ENCODE results near the gene UBE2O. TPM values are rescaled to one million over a fixed set of nuclear protein-coding genes. Genes with fewer than 3 reads are reported as not detected.

The UBE2O gene
- total RNA-seq: 31.1 TPM
- long read RNA-seq, full-length matches to known transcripts: 6 of 46 reads
- long read RNA-seq, partial matches to known transcripts: 23 of 46 reads
- long read RNA-seq, other reads (novel, unspliced or antisense): 17 of 46 reads

GRCh38 chr17:76452660-76453430 is at the start of gene UBE2O:
UBE2O (minus strand) TSS chr17:76453152; CDS start chr17:76453141, 11 bp downstream.
- peak; percentile 97 for DNase-seq (ENCODE audit: low spot score)
- intact Hi-C loops (cut with DNase I): loop anchor here (2.0 kb wide), 2 partner anchors 38 to 46 kb away; no protein-coding TSS in a partner anchor

GRCh38 chr17:76501827-76502307 is 48.9 kb upstream of the UBE2O start:
- no peak for DNase-seq (ENCODE audit: low spot score)
- intact Hi-C loops (cut with DNase I): no loop called here

GRCh38 chr17:76501018-76501826 is 48.3 kb upstream of the UBE2O start, which contains the start of gene RHBDF2:
RHBDF2 (minus strand) TSS chr17:76501423; CDS start chr17:76481524, 19,899 bp downstream.
- peak; percentile 98 for DNase-seq (ENCODE audit: low spot score)
- intact Hi-C loops (cut with DNase I): no loop called here

DNA sequence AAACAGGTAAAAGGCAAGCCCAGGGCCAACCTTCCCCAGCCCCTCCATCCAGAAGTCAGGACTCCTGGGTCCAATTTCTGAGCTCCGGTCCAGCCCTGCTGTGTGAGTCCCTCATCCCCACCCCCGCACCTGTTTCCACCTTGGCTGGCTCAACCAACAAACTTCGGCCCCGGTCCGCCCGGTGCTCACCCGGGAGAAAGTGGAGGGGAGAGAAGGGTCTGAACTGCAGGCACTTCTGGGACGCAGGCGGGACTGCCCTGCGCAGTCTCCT is 47.7 kb upstream of the UBE2O start:
- intact Hi-C loops (cut with DNase I): no loop called here
- DNase-seq (ENCODE audit: low spot score): no peak

DNA sequence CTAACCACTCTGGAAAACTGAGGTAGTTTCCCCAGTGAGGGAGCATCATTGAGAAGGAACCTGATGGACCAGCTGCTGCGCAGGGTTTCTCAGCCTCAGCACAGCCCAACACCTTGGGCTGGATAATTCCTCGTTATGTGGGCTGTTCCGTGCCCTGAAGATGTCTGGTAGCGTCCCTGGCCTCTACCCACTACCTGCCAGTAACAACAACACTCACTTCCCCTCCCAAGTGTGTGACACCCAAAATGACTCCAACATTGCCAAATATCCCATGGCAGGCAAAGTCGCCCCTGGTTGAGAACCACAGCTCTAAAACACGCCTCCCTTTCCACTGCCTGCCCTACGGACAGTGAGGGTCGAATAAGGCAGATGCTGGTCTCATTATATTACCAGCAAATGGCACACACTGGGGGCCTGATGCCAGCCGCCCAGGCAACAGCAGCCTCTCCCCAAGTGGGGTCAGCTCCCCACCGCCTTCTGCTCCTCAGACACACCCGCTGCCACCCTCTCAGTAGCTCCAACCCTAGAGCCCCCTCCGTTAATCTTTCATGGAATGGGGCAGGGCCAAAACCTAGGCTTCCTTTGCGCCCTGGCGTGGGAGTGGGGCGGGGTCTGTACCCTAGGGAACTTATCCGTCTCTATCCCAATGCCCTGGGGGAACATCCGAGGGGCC is 47.3 kb upstream of the UBE2O start:
- intact Hi-C loops (cut with DNase I): no loop called here

GRCh38 chr17:76499267-76499667 is 46.3 kb upstream of the UBE2O start:
- no peak for DNase-seq (ENCODE audit: low spot score)
- intact Hi-C loops (cut with DNase I): loop anchor here (5.0 kb wide), 1 partner anchor 92 kb away; no protein-coding TSS in a partner anchor

More for the DNA sequence above, 47.3 kb upstream of the UBE2O start:
- DNase-seq (ENCODE audit: low spot score): no peak

- DNase-seq (ENCODE audit: low spot score): no peak
- intact Hi-C loops (cut with DNase I): loop anchor here (5.0 kb wide), 1 partner anchor 92 kb away; no protein-coding TSS in a partner anchor
These were observed 45.9 kb upstream of the UBE2O start for GRCh38 chr17:76498876-76499251.

DNA sequence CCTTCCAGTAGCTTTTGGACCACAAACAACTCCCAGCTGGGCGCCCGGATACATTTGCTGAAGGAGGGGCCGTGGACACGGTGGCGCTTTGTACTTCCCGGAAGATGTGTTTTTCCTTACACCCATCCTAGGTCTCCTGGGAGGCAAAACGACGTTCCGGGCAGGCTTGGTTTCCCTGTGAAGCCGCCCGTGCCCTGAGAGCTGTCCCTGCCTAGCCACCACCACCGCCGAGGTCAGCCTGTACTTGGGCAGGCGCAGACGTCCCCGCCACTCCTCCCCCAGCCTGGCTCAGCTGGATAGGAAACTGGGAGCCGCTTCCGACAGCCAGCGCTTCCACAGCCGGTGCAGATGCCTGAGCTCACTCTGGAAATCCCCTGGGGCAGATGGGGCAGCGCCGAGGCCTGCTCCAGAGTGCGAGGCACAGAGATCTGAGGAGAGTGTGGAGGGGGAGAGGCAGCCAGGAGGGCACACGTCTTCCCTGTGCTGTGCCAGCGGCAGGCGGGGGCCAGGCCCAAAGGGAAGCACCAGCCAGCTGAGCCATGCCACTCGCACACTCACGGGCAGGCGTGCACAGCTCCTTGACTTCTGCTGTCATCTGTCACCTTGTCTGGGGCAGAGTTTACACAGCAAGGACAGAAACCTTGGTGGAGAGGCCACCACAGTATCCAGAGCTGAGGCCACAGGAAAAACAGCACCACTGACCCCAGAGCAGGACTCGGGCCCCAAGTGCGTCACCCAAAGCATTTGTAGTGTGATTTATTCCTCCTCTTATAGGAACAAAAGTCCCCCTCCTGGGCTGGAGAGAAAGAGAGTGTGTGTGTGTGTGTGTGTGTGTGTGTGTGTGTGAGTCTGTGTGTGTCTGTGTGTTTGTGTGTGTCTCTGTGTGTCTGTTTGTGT is 45.3 kb upstream of the UBE2O start:
- intact Hi-C loops (cut with DNase I): loop anchor here (5.0 kb wide), 1 partner anchor 91 kb away; no protein-coding TSS in a partner anchor
- DNase-seq (ENCODE audit: low spot score): peak; percentile 90

DNA sequence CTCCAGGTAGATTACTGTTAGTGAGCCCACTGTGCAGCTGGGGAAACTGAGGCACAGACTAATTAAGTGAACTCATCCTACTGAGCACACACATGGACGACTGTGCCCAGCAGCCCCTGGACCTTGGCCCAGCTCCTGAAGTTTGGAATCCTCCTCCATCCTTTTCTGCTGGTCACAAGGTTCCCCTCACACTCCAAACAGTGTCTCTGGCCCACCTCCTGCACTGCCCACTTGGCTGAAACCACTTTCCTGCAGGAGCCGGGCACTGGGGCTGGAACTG is 44.7 kb upstream of the UBE2O start:
- intact Hi-C loops (cut with DNase I): loop anchor here (5.0 kb wide), 1 partner anchor 90 kb away; no protein-coding TSS in a partner anchor
- no peak for DNase-seq (ENCODE audit: low spot score)

DNA sequence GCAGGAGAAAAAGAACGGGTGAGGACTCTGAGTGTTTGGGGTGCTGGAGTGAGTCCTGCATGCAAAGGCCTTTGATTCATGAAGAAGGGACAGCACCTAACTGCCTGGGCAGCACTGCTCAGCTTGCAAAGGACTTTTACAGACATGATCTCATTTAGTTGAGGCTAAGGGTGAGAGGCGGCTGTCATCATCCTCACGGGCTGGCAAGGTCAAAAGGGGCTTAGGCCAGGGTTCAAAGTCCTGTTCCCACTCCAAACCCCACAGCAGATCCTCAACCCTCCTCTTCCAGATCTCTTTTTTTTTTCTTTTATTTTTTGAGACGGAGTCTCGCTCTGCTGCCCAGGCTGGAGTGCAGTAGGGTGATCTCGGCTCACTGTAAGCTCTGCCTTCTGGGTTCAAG is 43.5 kb upstream of the UBE2O start:
- intact Hi-C loops (cut with DNase I): loop anchor here (5.0 kb wide), 1 partner anchor 89 kb away; no protein-coding TSS in a partner anchor
- DNase-seq (ENCODE audit: low spot score): no peak

- intact Hi-C loops (cut with DNase I): loop anchor here (5.0 kb wide), 1 partner anchor 89 kb away; no protein-coding TSS in a partner anchor
- no peak for DNase-seq (ENCODE audit: low spot score)
These were observed 42.9 kb upstream of the UBE2O start for GRCh38 chr17:76495663-76496400.

- DNase-seq (ENCODE audit: low spot score): no peak
- intact Hi-C loops (cut with DNase I): no loop called here
These were observed 40.7 kb upstream of the UBE2O start for GRCh38 chr17:76493505-76494167.

GRCh38 chr17:76492989-76493501 is 40.1 kb upstream of the UBE2O start:
- DNase-seq (ENCODE audit: low spot score): peak; percentile 93
- intact Hi-C loops (cut with DNase I): no loop called here

DNA sequence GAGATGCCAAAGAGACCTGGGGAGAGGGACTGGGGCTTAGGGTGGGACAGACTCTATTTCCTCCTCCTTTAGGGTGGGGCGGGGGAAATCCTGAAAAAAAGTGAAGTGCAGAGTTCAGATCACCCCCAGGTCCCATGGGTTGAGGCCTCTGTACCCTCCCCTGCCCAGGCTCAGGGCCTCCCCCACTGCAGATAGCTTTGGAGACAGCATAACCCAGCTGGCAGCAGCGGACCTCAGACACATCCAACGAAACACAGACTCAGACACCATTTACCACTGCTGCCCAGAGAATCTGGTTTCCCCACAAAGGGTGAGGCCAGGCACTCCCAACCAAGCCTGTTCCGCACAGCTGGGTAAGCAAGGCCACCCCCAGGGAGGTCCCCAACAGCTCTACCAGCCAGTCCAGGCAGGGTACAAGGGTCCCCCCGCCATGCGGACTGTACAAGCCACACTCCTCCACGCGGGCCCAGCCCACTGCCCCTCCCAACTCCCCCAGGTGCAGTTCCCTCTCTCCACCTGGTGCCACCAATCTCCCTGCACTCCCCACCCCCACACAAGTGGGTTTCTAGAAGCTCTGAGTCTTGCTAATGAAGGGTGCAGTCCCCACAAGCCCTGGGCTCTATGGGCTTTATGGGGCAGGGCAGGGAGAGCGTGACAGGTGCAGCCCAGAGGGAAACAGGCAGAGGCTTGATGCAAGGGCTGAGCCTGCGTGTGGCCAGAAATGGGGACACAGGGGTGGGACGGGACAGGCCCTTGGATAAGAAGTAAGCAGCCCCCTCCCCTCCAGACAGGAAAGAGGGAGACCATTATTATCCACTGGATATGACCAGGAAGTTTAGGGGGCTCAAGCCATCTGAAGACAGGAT is 39.4 kb upstream of the UBE2O start:
- intact Hi-C loops (cut with DNase I): no loop called here
- DNase-seq (ENCODE audit: low spot score): no peak

DNA sequence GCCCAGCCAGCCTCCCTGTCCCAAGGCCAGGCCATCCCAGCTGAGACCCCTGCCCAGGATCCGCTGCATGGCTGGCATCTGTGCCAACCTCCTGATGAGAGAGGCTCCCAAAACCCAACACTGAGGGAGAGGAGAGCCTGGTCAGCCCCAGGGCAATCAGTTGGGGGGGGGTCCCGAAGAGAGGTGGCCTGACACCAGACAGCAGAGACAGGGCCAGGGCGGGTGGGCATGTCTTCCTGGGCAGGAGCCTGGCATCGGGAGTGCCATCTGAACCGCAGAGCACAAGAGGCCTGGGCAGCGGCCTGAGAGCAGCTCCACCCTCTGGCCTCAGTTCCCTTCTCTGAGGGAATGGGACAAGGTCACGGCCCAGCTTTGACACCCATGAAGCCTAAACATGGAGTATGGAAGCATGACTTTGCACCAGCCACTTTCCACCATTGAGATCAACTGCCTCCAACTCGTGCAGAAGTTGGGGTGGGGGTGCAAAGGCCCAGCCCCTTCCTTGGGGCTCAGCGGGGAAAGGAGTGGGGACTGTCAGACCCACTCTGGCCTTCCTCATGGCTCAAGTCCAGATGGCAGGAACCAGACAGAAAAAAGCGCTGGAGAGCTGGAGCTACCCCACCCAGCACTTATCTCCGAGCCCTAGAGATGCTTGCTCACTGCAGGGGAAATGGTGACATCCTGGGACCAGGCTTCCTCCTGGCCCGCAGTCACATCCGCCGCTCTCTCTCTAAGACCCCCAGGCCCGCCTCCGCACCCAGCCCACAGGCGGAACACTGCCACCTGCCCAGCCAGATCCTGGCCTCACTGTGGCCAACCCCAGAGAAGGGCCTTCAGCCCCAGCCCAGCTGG is 38.5 kb upstream of the UBE2O start:
- no peak for DNase-seq (ENCODE audit: low spot score)
- intact Hi-C loops (cut with DNase I): no loop called here
